WTC11 (cell line): ENCODE measurements around the gene HOXA2. TPM values are rescaled to one million over a fixed set of nuclear protein-coding genes. Genes with fewer than 3 reads are reported as not detected.

Experiments used
- ATAC-seq: fragments of 200-7000 bp; cut with Tn5 transposase; 2 replicates; pipeline ENCODE4 v1.10.0; 2021; ENCODE audit warnings: mild to moderate bottlenecking, moderate library complexity
- CTCF ChIA-PET: fragments of 300-600 bp; sonication (Branson Sonifier 250); formaldehyde crosslinking; loops from one replicate; lab custom pipeline; 2021; ENCODE audit warnings: antibody characterized with exemption; lab: Charles Lee
- POLR2A ChIA-PET: fragments of 350-600 bp; sonication (Branson Sonifier 250); formaldehyde crosslinking; loops from one replicate; lab custom pipeline; 2021; ENCODE audit warnings: antibody characterized with exemption; lab: Charles Lee
- DNase-seq: peaks from one replicate; pipeline ENCODE4 v3.0.0; 2021; ENCODE audit warnings: low spot score
- H3K27ac Mint-ChIP-seq: 2 replicates; pipeline ENCODE4 v1.8.0; 2021; ENCODE audit warnings: mixed read lengths
- H3K27me3 Mint-ChIP-seq: 2 replicates; pipeline ENCODE4 v1.8.0; 2021; ENCODE audit warnings: low read depth, mild to moderate bottlenecking, moderate library complexity, mixed read lengths
- H3K36me3 Mint-ChIP-seq: 2 replicates; pipeline ENCODE4 v1.8.0; 2021; ENCODE audit warnings: mixed read lengths
- H3K4me1 Mint-ChIP-seq: 2 replicates; pipeline ENCODE4 v1.8.0; 2022; ENCODE audit warnings: mixed read lengths
- H3K4me3 Mint-ChIP-seq: 2 replicates; pipeline ENCODE4 v1.8.0; 2021; ENCODE audit warnings: mild to moderate bottlenecking, moderate library complexity, mixed read lengths
- H3K9me3 Mint-ChIP-seq: 2 replicates; pipeline ENCODE4 v1.8.0; 2021; ENCODE audit warnings: mixed read lengths
- CBFB ChIP-seq: sonication (generic); formaldehyde crosslinking; IDR thresholded peaks from 2 replicates; pipeline ENCODE4 v1.8.1; 2022; ENCODE audit warnings: mild to moderate bottlenecking, low read depth, missing genetic modification reagents
- CREM ChIP-seq: sonication (generic); formaldehyde crosslinking; IDR thresholded peaks from 2 replicates; pipeline ENCODE4 v1.8.1; 2022; ENCODE audit warnings: mild to moderate bottlenecking, missing genetic modification reagents, moderate library complexity
- E2F4 ChIP-seq: sonication (generic); formaldehyde crosslinking; IDR thresholded peaks from 2 replicates; pipeline ENCODE4 v1.8.1; 2022; ENCODE audit warnings: low read depth, mild to moderate bottlenecking, moderate library complexity, missing genetic modification reagents, borderline replicate concordance
- ELF4 ChIP-seq: sonication (generic); formaldehyde crosslinking; IDR thresholded peaks from 2 replicates; pipeline ENCODE4 v1.8.1; 2022; ENCODE audit warnings: low read depth, mild to moderate bottlenecking, moderate library complexity, missing genetic modification reagents
- EMX1 ChIP-seq: fragments of 250-450 bp; sonication (Bioruptor Pico); IDR thresholded peaks from 2 replicates; pipeline ENCODE4 v1.8.0; 2021; ENCODE audit warnings: mild to moderate bottlenecking
- ESRRA ChIP-seq: sonication (generic); formaldehyde crosslinking; IDR thresholded peaks from 2 replicates; pipeline ENCODE4 v1.8.1; 2022; ENCODE audit warnings: mild to moderate bottlenecking, missing genetic modification reagents, borderline replicate concordance
- FOXJ3 ChIP-seq: sonication (generic); formaldehyde crosslinking; IDR thresholded peaks from 2 replicates; pipeline ENCODE4 v1.9.0; 2021; ENCODE audit warnings: missing genetic modification reagents, mild to moderate bottlenecking, borderline replicate concordance
- GTF2I ChIP-seq: fragments of 250-450 bp; sonication (Bioruptor Pico); conservative IDR thresholded peaks from 2 replicates; pipeline ENCODE4 v1.4.0; 2021; ENCODE audit warnings: mild to moderate bottlenecking
- IRF2 ChIP-seq: sonication (generic); formaldehyde crosslinking; IDR thresholded peaks from 2 replicates; pipeline ENCODE4 v1.8.0; 2022; ENCODE audit warnings: low read depth, missing genetic modification reagents, borderline replicate concordance
- JAZF1 ChIP-seq: fragments of 250-450 bp; sonication (Bioruptor Pico); IDR thresholded peaks from 2 replicates; pipeline ENCODE4 v1.9.0; 2021; ENCODE audit warnings: moderate library complexity, mild to moderate bottlenecking, inconsistent platforms
- MXD4 ChIP-seq: fragments of 250-450 bp; sonication (Bioruptor Pico); IDR thresholded peaks from 2 replicates; pipeline ENCODE4 v1.8.0; 2021; ENCODE audit warnings: mild to moderate bottlenecking, moderate library complexity, borderline replicate concordance
- NR1H2 ChIP-seq: sonication (generic); formaldehyde crosslinking; IDR thresholded peaks from 2 replicates; pipeline ENCODE4 v1.9.0; 2021; ENCODE audit warnings: mild to moderate bottlenecking, moderate library complexity, missing genetic modification reagents
- PREB ChIP-seq: sonication (generic); formaldehyde crosslinking; IDR thresholded peaks from 2 replicates; pipeline ENCODE4 v1.8.1; 2022; ENCODE audit warnings: mild to moderate bottlenecking, missing genetic modification reagents, moderate library complexity, borderline replicate concordance
- PRRX2 ChIP-seq: fragments of 250-450 bp; sonication (Bioruptor Pico); IDR thresholded peaks from 2 replicates; pipeline ENCODE4 v1.8.0; 2021; ENCODE audit warnings: mild to moderate bottlenecking
- RORB ChIP-seq: fragments of 250-450 bp; sonication (Bioruptor Pico); IDR thresholded peaks from 2 replicates; pipeline ENCODE4 v1.9.0; 2021; ENCODE audit warnings: mild to moderate bottlenecking
- SMAD3 ChIP-seq: sonication (generic); formaldehyde crosslinking; IDR thresholded peaks from 2 replicates; pipeline ENCODE4 v1.8.0; 2022; ENCODE audit warnings: missing genetic modification reagents, mild to moderate bottlenecking, borderline replicate concordance
- SMAD4 ChIP-seq: sonication (generic); formaldehyde crosslinking; IDR thresholded peaks from 2 replicates; pipeline ENCODE4 v1.8.0; 2022; ENCODE audit warnings: mild to moderate bottlenecking, missing genetic modification reagents
- SP1 ChIP-seq: sonication (generic); formaldehyde crosslinking; conservative IDR thresholded peaks from 2 replicates; pipeline ENCODE4 v1.8.1; 2022; ENCODE audit warnings: missing genetic modification reagents
- TCF7 ChIP-seq: sonication (generic); formaldehyde crosslinking; IDR thresholded peaks from 2 replicates; pipeline ENCODE4 v1.8.0; 2022; ENCODE audit warnings: mild to moderate bottlenecking, low read depth, missing genetic modification reagents, moderate library complexity
- TEAD1 ChIP-seq: sonication (generic); formaldehyde crosslinking; IDR thresholded peaks from 2 replicates; pipeline ENCODE4 v1.8.0; 2022; ENCODE audit warnings: mild to moderate bottlenecking, missing genetic modification reagents
- ZNF219 ChIP-seq: sonication (generic); formaldehyde crosslinking; IDR thresholded peaks from 2 replicates; pipeline ENCODE4 v1.8.0; 2023; ENCODE audit warnings: missing genetic modification reagents, mild to moderate bottlenecking, borderline replicate concordance
- ZNF263 ChIP-seq: sonication (generic); formaldehyde crosslinking; IDR thresholded peaks from 2 replicates; pipeline ENCODE4 v1.8.1; 2022; ENCODE audit warnings: low read depth, mild to moderate bottlenecking, moderate library complexity, missing genetic modification reagents
- ZNF425 ChIP-seq: fragments of 250-450 bp; sonication (Bioruptor Pico); conservative IDR thresholded peaks from 2 replicates; pipeline ENCODE4 v1.9.0; 2021; ENCODE audit warnings: mild to moderate bottlenecking
- ZNF671 ChIP-seq: fragments of 250-450 bp; sonication (Bioruptor Pico); IDR thresholded peaks from 2 replicates; pipeline ENCODE4 v1.8.0; 2021; ENCODE audit warnings: mild to moderate bottlenecking
- total RNA-seq: library from RNA; stranded (reverse); gene quantifications from 3 replicates; pipeline ENCODE4 v1.2.3, GENCODE V29; 2021
- TF ChIP-seq, protein P1 (sequence below): sonication (generic); formaldehyde crosslinking; IDR thresholded peaks from 2 replicates; pipeline ENCODE4 v1.8.0; 2022; ENCODE audit warnings: mild to moderate bottlenecking, missing genetic modification reagents
- TF ChIP-seq, protein P2 (sequence below): sonication (generic); formaldehyde crosslinking; conservative IDR thresholded peaks from 2 replicates; pipeline ENCODE4 v1.8.1; 2022; ENCODE audit warnings: mild to moderate bottlenecking, missing genetic modification reagents
- TF ChIP-seq, protein P3 (sequence below): fragments of 250-450 bp; sonication (Bioruptor Pico); IDR thresholded peaks from 2 replicates; pipeline ENCODE4 v1.9.0; 2021; ENCODE audit warnings: mild to moderate bottlenecking, borderline replicate concordance

Gene HOXA2
- total RNA-seq, 1 experiment from 2014 or later = not detected

DNA sequence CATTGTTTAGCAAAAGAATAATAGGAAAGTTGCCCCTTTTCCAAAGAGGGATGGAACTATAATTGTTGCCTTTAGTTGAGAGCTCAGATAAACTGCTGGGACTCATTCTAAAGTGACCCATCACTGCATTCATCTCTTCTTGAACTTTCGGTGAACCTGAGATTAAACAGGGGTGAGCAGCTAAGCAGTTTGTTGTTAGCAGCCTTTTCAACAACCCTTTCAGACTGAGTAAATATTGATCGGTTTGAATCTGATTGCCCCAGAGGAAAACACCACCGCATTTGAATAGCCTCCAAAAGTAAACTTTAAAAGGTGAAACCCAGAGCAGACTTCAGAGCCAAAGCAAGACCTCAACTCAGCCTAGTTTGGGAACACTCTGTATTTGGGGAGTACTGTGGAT is 11.4 kb downstream of the HOXA2 start (continued):
- TF ChIP-seq TEAD1 (no peak), E2F4 (CRISPR knock-in tag) (no peak), TCF7 (CRISPR knock-in tag) (no peak)

DNA sequence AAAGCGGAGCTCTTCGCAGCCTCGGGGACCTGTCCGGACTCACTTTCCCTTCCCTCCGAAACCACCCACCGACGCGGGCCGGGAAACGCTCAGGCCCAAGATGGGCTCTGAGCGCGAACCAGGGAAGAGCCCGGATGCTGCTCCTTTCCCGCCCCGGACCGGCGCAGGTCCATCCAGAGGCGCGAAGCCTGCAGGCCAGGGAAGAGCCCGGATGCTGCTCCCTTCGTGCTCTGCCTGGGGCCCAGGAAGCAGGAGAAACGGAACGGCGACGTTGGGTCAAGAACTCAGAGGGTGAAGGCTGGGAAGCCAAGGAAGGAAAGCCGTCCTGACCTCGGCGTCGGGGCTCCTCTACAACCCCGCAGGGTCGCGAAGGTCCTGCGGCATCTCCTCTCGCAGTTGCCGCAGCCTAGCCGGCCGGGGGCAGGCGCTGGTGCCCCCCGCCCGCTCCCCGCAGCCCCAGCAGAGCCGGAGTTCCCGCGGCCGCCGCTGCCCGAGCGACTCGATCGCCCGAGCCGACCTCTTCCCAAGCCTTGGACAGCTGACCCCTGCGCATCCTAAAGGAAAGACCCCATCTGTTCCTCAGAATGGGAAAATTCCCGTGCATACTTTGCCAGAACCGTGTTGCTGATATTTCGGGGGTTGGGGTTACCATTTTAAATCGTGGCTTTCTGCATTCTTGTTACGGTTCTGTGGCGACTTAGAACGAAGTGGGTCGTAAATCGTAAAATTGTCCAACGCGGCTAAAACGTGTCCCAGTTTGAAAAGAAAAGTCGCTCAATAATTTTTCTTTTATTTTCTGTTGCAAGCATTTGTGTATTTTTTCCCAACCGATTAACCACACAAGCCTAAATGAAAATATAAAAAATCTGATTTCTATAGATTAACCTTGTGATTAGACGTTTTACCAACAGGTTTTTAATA is 14.2 kb downstream of the HOXA2 start:
- Mint-ChIP-seq H3K36me3 (0 out of 2 replicates have a peak, but pooled peaks cover 3% of the 10 kb centered on the region), H3K9me3 (no peaks in the 10 kb centered on the region), H3K27me3 (peaks cover 97% of the 10 kb centered on the region), H3K4me3 (peak overlapping the region; percentile 57), H3K4me1 (peaks cover 39% of the 10 kb centered on the region), H3K27ac (no peak overlapping the region)
- CTCF ChIA-PET = no interaction called here
- ATAC-seq = peak; percentile 80
- POLR2A ChIA-PET = no interaction called here
- DNase-seq = peak; percentile 62
- peak; percentile 48; the same call in 1 of the 2 replicates for TF ChIP-seq SP1 (CRISPR knock-in tag)
- TF ChIP-seq ESRRA (CRISPR knock-in tag) = peak; percentile 82; the same call in 1 of the 2 replicates
- 0 out of 2 replicates have a peak, but pooled peaks have one; percentile 62 for TF ChIP-seq FOXJ3 (CRISPR knock-in tag)
- TF ChIP-seq GTF2I (CRISPR knock-in tag) = no peak
- TF ChIP-seq ZNF425 (CRISPR knock-in tag) = no peak
- peak; percentile 79 for TF ChIP-seq ZNF263 (CRISPR knock-in tag)
- TF ChIP-seq, protein P1, sequence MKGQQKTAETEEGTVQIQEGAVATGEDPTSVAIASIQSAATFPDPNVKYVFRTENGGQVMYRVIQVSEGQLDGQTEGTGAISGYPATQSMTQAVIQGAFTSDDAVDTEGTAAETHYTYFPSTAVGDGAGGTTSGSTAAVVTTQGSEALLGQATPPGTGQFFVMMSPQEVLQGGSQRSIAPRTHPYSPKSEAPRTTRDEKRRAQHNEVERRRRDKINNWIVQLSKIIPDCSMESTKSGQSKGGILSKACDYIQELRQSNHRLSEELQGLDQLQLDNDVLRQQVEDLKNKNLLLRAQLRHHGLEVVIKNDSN (CRISPR knock-in tag) = 0 out of 2 replicates have a peak, but pooled peaks have one; percentile 44
- TF ChIP-seq CREM (CRISPR knock-in tag) = peak; percentile 57; the same call in 1 of the 2 replicates
- no peak for TF ChIP-seq CBFB (CRISPR knock-in tag)
- TF ChIP-seq ZNF219 (CRISPR knock-in tag) = no peak
- TF ChIP-seq PRRX2 (CRISPR knock-in tag) = no peak
- peak; percentile 87; the same call in 1 of the 2 replicates for TF ChIP-seq SMAD3 (CRISPR knock-in tag)
- TF ChIP-seq SMAD4 = no peak
- TF ChIP-seq IRF2 = no peak
- TF ChIP-seq EMX1 (CRISPR knock-in tag) = no peak
- no peak for TF ChIP-seq JAZF1
- TF ChIP-seq, protein P2, sequence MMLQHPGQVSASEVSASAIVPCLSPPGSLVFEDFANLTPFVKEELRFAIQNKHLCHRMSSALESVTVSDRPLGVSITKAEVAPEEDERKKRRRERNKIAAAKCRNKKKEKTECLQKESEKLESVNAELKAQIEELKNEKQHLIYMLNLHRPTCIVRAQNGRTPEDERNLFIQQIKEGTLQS (CRISPR knock-in tag) = no peak
- no peak for TF ChIP-seq ELF4 (CRISPR knock-in tag)
- TF ChIP-seq, protein P3, sequence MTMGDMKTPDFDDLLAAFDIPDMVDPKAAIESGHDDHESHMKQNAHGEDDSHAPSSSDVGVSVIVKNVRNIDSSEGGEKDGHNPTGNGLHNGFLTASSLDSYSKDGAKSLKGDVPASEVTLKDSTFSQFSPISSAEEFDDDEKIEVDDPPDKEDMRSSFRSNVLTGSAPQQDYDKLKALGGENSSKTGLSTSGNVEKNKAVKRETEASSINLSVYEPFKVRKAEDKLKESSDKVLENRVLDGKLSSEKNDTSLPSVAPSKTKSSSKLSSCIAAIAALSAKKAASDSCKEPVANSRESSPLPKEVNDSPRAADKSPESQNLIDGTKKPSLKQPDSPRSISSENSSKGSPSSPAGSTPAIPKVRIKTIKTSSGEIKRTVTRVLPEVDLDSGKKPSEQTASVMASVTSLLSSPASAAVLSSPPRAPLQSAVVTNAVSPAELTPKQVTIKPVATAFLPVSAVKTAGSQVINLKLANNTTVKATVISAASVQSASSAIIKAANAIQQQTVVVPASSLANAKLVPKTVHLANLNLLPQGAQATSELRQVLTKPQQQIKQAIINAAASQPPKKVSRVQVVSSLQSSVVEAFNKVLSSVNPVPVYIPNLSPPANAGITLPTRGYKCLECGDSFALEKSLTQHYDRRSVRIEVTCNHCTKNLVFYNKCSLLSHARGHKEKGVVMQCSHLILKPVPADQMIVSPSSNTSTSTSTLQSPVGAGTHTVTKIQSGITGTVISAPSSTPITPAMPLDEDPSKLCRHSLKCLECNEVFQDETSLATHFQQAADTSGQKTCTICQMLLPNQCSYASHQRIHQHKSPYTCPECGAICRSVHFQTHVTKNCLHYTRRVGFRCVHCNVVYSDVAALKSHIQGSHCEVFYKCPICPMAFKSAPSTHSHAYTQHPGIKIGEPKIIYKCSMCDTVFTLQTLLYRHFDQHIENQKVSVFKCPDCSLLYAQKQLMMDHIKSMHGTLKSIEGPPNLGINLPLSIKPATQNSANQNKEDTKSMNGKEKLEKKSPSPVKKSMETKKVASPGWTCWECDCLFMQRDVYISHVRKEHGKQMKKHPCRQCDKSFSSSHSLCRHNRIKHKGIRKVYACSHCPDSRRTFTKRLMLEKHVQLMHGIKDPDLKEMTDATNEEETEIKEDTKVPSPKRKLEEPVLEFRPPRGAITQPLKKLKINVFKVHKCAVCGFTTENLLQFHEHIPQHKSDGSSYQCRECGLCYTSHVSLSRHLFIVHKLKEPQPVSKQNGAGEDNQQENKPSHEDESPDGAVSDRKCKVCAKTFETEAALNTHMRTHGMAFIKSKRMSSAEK (CRISPR knock-in tag) = no peak
- no peak for TF ChIP-seq ZNF671 (CRISPR knock-in tag)
- no peak for TF ChIP-seq MXD4
- no peak for TF ChIP-seq RORB (CRISPR knock-in tag)
- TF ChIP-seq NR1H2 (CRISPR knock-in tag) = no peak
- no peak for TF ChIP-seq PREB (CRISPR knock-in tag)
